Effector memory CD4-positive, alpha-beta T cell (primary cell): Measurements from ENCODE around the gene SPPL3.

Experiments
- DNase-seq, 3 donors: peaks; one replicate each; pipeline ENCODE4 v3.0.0-alpha.2; 2020
- H3K27ac ChIP-seq: 2 replicates; pipeline ENCODE4 v1.7.0; 2013; ENCODE audit warnings: mild to moderate bottlenecking, low read length, moderate library complexity; ENCODE audit not compliant: insufficient read depth, poor library complexity, severe bottlenecking
- H3K27me3 ChIP-seq: replicated peaks from 2 replicates; pipeline ENCODE4 v1.7.0; 2013; ENCODE audit warnings: mild to moderate bottlenecking, low read length; ENCODE audit not compliant: insufficient read depth, control insufficient read depth, poor library complexity, severe bottlenecking
- H3K36me3 ChIP-seq: 2 replicates; pipeline ENCODE4 v1.7.0; 2013; ENCODE audit warnings: mild to moderate bottlenecking, low read length, moderate library complexity; ENCODE audit not compliant: control insufficient read depth, insufficient read depth
- H3K4me1 ChIP-seq: 2 replicates; pipeline ENCODE4 v1.7.0; 2013; ENCODE audit warnings: low read length, mild to moderate bottlenecking; ENCODE audit not compliant: control insufficient read depth, insufficient read depth, poor library complexity, severe bottlenecking
- H3K4me3 ChIP-seq: 2 replicates; pipeline ENCODE4 v1.7.0; 2013; ENCODE audit warnings: low read length, low read depth, mild to moderate bottlenecking; ENCODE audit not compliant: insufficient read depth, poor library complexity, severe bottlenecking
- H3K9me3 ChIP-seq: 2 replicates; pipeline ENCODE4 v1.7.0; 2013; ENCODE audit warnings: mild to moderate bottlenecking, low read length, moderate library complexity; ENCODE audit not compliant: control insufficient read depth

Gene SPPL3

DNA sequence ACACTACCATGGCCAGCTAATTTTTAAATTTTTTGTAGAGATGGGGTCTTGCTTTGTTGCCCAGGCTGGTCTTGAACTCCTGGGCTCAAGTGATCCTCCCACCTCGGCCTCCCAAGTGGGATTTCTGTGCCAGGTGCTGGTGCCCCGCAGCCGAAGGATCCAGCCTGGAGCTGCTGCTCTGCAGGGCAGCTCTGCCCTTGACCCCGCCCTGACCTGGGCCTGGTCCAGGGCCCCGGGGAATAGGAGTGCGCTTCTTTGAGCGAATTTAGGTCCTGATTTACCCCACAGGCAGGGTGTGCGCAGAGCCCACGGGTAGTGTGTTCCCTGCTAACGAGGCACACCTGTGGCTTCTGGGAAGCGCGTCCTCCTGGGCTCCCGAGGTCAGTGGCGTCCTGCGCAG lies 163.3 kb downstream of the SPPL3 start:
- no peaks in the 10 kb centered on the region for H3K4me1 ChIP-seq
- no peak overlapping the region for H3K27ac ChIP-seq
- H3K4me3 ChIP-seq = no peak overlapping the region
- no peaks in the 10 kb centered on the region for H3K27me3 ChIP-seq
- no peaks in the 10 kb centered on the region for H3K9me3 ChIP-seq
- H3K36me3 ChIP-seq = peaks cover 4% of the 10 kb centered on the region
- DNase-seq = no peak

DNA sequence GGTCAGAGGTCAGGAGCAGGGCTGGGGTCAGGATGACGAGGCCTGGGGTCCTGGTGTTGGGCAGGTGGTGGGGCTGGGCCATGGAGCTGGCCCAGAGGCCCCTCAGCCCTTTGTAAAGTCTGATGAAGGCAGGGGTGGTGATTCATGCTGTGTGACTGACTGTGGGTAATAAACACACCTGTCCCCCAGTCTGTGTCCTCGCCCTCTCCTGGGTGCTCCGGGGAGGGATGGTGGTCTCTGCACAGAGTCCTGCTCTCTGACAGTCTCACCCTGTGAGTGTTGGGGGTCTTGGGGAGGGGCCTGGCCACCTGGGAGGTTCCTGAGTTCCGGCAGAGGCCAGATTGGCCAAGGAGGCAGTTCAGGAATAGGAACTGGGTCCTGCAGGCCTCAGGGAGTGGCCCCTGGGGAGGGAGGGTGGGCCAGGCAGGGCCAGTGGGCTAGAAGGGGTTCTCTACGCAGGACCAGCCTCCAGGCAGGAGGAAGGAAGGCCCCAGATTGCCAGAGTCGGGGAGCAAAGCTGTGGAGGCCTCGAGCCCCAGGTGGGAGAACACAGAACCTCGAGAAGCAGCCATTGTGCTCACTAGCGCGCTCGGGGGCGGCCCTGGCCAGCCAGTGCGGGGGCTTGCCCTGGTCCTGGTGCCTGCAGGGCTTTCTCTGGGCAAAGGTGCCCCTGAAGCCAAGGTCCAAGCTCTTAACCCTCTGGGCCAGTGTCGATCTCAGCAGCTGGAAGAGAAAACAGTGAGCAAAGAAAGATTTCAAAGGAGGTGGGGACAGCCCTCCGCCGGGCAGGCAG lies 164.1 kb downstream of the SPPL3 start:
- H3K4me3 ChIP-seq = no peak overlapping the region
- H3K27ac ChIP-seq = no peak overlapping the region
- DNase-seq = no peak
- no peaks in the 10 kb centered on the region for H3K27me3 ChIP-seq
- H3K4me1 ChIP-seq = no peaks in the 10 kb centered on the region
- H3K36me3 ChIP-seq = peaks cover 4% of the 10 kb centered on the region
- H3K9me3 ChIP-seq = no peaks in the 10 kb centered on the region

DNA sequence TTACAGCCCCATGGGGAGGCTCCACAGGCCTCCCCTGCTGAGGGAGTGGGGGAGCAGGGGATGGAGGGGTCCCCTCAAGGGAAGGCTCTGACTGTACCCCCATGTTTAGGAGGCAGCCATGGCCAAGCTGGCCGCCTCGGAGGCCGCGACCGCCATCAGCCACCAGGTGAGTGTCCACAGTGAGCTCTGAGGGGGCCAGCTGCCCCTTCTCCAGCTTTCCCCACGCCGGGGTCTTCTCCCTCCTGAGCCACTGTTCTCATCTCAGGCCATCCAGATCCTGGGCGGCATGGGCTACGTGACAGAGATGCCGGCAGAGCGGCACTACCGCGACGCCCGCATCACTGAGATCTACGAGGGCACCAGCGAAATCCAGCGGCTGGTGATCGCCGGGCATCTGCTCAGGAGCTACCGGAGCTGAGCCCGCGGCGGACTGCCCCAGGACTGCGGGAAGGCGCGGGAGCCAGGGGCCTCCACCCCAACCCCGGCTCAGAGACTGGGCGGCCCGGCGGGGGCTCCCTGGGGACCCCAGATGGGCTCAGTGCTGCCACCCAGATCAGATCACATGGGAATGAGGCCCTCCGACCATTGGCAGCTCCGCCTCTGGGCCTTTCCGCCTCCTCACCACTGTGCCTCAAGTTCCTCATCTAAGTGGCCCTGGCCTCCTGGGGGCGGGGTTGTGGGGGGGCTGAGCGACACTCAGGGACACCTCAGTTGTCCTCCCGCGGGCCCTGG lies 165.0 kb downstream of the SPPL3 start:
- H3K4me3 ChIP-seq = no peak overlapping the region

DNA sequence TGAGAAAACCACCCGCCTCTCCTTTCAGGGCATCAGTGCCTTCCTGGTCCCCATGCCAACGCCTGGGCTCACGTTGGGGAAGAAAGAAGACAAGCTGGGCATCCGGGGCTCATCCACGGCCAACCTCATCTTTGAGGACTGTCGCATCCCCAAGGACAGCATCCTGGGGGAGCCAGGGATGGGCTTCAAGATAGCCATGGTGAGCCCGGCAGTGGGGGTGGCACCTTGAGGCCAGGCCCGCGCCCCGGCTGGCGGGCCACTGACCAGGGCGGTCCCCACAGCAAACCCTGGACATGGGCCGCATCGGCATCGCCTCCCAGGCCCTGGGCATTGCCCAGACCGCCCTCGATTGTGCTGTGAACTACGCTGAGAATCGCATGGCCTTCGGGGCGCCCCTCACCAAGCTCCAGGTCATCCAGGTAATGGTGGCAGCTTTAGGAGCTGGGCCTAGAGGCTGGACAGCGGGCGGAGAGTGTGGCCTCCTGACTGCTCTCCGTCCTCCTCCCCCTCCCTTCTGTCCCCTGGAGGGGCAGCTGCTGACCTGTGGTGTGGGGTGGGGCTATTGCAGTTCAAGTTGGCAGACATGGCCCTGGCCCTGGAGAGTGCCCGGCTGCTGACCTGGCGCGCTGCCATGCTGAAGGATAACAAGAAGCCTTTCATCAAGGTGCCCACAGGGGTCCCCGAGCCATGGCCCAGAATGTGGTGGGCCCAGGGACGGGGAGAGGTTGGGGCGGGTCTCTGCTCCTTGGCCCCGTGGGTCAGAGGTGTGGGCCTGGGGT lies 165.7 kb downstream of the SPPL3 start:
- DNase-seq = no peak
- Histone ChIP-seq H3K36me3 (peaks cover 4% of the 10 kb centered on the region), H3K4me1 (no peaks in the 10 kb centered on the region), H3K27me3 (no peaks in the 10 kb centered on the region), H3K4me3 (no peak overlapping the region), H3K9me3 (no peaks in the 10 kb centered on the region), H3K27ac (no peak overlapping the region)

More for the DNA sequence above, 165.0 kb downstream of the SPPL3 start:
- no peak overlapping the region for H3K27ac ChIP-seq
- no peaks in the 10 kb centered on the region for H3K9me3 ChIP-seq
- H3K36me3 ChIP-seq = peaks cover 4% of the 10 kb centered on the region
- H3K27me3 ChIP-seq = no peaks in the 10 kb centered on the region
- H3K4me1 ChIP-seq = no peaks in the 10 kb centered on the region
- DNase-seq = no peak

DNA sequence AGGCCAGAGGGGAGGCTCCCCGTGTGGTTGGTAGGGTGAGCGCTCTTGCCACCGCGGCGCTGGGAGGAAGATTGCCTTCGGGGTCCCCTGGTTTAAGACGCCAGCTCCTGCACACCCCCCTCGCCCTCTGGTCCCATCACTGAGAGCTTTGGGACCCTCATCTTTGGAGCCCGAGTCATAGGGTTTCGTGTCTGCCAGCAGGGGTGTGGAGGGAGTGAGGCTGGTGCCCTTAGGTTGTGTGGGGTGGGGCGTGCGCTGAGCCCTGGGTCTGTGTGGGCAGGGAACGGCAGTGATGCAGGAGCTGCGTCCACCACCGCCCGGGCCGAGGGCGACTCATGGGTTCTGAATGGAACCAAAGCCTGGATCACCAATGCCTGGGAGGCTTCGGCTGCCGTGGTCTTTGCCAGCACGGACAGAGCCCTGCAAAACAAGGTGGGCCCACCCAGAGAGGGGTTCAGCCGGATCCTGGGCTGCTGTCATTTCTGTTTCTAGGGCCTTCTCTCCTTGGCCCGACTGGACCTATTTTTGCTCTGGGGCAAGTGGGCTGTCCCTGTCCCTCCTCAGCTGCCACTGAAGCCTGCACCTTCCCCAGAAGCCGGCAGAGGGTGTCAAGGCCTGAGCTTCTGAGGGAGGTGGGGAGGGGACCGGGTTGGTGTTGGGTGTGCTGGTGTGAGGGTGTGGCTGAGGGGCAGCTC lies 166.5 kb downstream of the SPPL3 start:
- no peak for DNase-seq
- H3K9me3 ChIP-seq = no peaks in the 10 kb centered on the region
- no peaks in the 10 kb centered on the region for H3K27me3 ChIP-seq
- peaks cover 4% of the 10 kb centered on the region for H3K36me3 ChIP-seq
- no peaks in the 10 kb centered on the region for H3K4me1 ChIP-seq
- H3K4me3 ChIP-seq = no peak overlapping the region
- no peak overlapping the region for H3K27ac ChIP-seq

DNA sequence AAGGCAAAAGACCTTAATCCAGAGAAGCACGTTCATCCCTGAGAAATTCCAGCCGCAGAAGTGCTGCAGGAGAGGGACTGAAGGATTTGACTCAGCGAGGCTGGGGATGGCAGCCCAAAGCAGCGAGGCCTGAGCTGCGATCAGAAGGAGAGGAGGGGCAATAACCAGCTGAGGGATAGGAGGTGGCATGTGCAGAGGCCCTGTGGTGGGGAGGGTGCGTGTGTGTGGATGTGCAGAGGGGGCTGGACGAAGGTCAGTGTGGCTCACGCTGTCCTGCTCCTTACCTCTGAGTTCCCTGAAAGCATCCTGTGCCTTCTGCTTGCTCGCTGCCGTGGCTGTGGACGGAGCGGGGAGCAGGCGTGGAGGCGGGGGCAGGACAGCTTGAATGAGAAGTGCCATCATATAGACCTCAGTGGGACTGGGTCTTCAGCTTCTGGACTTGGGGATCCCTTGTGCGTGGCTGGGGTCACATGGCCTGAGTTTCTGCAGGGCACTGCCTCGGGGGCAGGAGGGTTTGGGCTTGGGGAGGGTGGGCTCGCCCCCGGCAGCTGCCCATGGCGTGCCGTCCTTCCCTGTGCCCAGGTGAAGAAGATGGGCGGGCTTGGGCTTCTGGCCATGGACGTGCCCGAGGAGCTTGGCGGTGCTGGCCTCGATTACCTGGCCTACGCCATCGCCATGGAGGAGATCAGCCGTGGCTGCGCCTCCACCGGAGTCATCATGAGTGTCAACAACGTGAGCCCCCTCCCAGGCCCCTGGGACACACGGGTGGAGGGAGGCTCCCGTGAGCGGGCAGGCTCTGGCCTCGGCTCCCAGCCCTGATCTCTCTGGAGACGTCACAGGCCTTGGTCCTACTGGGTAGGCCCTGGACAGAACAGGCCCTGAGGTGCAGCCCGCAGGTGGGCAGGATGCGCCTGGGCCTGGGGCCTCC lies 167.5 kb downstream of the SPPL3 start:
- Histone ChIP-seq H3K4me1 (no peaks in the 10 kb centered on the region), H3K4me3 (no peak overlapping the region)

DNA sequence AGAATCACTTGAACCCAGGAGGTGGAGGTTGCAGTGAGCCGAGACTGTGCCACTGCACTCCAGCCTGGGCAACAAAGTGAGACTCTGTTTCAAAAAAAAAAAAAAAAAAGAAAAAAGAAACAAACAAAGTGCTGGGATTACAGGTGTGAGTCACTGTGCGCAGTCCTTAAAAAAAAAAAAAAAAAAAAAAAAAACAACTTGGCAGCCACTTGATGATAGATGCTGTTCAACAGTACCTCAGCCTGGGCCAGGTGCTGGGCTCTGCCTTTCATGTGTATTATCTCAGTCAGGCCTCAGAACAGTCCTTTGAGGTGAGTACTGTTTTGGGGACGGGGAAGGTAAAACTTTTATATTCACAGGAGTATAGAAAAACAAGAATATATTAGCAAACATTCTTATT lies 169.0 kb downstream of the SPPL3 start:
- H3K27ac ChIP-seq = no peak overlapping the region
- no peak overlapping the region for H3K4me3 ChIP-seq
- DNase-seq = no peak
- H3K9me3 ChIP-seq = no peaks in the 10 kb centered on the region
- H3K27me3 ChIP-seq = no peaks in the 10 kb centered on the region
- H3K4me1 ChIP-seq = no peaks in the 10 kb centered on the region
- H3K36me3 ChIP-seq = peaks cover 4% of the 10 kb centered on the region

More for the DNA sequence above, 167.5 kb downstream of the SPPL3 start:
- Histone ChIP-seq H3K36me3 (peaks cover 4% of the 10 kb centered on the region), H3K27ac (no peak overlapping the region), H3K27me3 (no peaks in the 10 kb centered on the region), H3K9me3 (no peaks in the 10 kb centered on the region)
- DNase-seq = no peak

DNA sequence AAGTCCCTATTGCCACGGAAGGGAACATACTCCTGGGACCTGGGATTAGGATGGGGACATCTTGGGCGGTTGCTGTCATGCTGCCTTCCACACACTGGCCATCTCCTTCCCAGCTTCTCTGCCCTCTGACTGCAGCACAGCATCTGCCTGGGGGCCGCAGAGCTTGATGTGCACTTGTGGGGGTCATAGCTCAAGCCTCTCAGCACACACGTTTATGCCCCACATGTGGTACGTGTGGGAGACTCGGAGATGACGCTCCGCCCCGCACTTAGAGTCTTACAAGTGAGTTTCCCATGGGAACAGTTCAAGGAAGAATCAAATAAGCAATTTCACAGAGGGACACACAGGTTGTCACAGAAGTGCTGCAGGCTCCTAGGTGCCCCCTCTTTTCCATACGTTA lies 169.9 kb downstream of the SPPL3 start:
- no peaks in the 10 kb centered on the region for H3K4me1 ChIP-seq
- H3K36me3 ChIP-seq = peaks cover 7% of the 10 kb centered on the region

DNA sequence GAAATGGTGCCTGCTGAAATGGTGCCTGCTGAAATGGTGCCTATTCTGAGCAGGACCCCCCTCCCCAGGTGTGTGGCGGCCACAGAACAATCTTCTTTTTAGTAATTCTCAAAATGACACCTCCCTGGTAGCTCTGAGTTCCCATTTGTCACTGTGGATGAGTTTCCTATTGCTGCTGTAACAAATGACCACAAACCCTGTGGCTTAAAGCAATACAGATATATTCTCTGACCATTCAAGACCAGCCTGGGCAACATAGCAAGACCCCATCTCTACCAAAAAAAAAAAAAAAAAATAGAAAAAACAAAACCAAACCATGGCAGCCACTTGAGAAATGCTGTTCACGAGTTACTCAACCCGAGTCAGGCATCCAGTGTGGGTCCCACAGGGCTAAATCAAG lies 170.6 kb downstream of the SPPL3 start:
- Histone ChIP-seq H3K9me3 (no peaks in the 10 kb centered on the region), H3K27ac (no peak overlapping the region), H3K4me1 (no peaks in the 10 kb centered on the region), H3K27me3 (no peaks in the 10 kb centered on the region), H3K4me3 (no peak overlapping the region), H3K36me3 (peaks cover 4% of the 10 kb centered on the region)
- no peak for DNase-seq

More for the DNA sequence above, 169.9 kb downstream of the SPPL3 start:
- Histone ChIP-seq H3K27ac (no peak overlapping the region), H3K9me3 (no peaks in the 10 kb centered on the region), H3K27me3 (no peaks in the 10 kb centered on the region), H3K4me3 (no peak overlapping the region)
- no peak for DNase-seq
